HK-2 (cell line): ENCODE measurements around the gene ATG4C.

Experiments
- DNase-seq: peaks from one replicate; pipeline ENCODE4 v3.0.0-alpha.2; 2018; ENCODE audit not compliant: unreplicated experiment

Gene ATG4C

GRCh38 chr1:62840555-62840954 is 56.6 kb downstream of the ATG4C start:
- DNase-seq = no peak

- DNase-seq = no peak
Measured at GRCh38 chr1:62841587-62842169, 57.7 kb downstream of the ATG4C start.

- DNase-seq = no peak
Measured at GRCh38 chr1:62844030-62844429, 60.1 kb downstream of the ATG4C start.

- DNase-seq = no peak
Measured at GRCh38 chr1:62849031-62849430, 65.1 kb downstream of the ATG4C start.

- DNase-seq = no peak
Measured at GRCh38 chr1:62852253-62852652, 68.3 kb downstream of the ATG4C start.

GRCh38 chr1:62856960-62857359 is 73.0 kb downstream of the ATG4C start:
- no peak for DNase-seq

GRCh38 chr1:62869217-62869754 is 85.4 kb downstream of the ATG4C start:
- DNase-seq = no peak

- no peak for DNase-seq
Measured at GRCh38 chr1:62870148-62870547, 86.2 kb downstream of the ATG4C start.

GRCh38 chr1:62875676-62876075 is 91.7 kb downstream of the ATG4C start:
- no peak for DNase-seq

- no peak for DNase-seq
Measured at GRCh38 chr1:62876535-62876934, 92.6 kb downstream of the ATG4C start.

GRCh38 chr1:62877579-62877978 is 93.6 kb downstream of the ATG4C start:
- no peak for DNase-seq

GRCh38 chr1:62879962-62880361 is 96.0 kb downstream of the ATG4C start:
- no peak for DNase-seq

GRCh38 chr1:62882201-62883104 is 98.5 kb downstream of the ATG4C start:
- no peak for DNase-seq

GRCh38 chr1:62884156-62884740 is 100.3 kb downstream of the ATG4C start:
- DNase-seq = no peak

- DNase-seq = no peak
Measured at GRCh38 chr1:62887799-62888507, 104.0 kb downstream of the ATG4C start.

GRCh38 chr1:62891956-62892562 is 108.1 kb downstream of the ATG4C start:
- no peak for DNase-seq

GRCh38 chr1:62897788-62898187 is 113.9 kb downstream of the ATG4C start:
- no peak for DNase-seq

GRCh38 chr1:62900566-62900965 is 116.6 kb downstream of the ATG4C start:
- no peak for DNase-seq

GRCh38 chr1:62901650-62902049 is 117.7 kb downstream of the ATG4C start:
- DNase-seq = no peak

GRCh38 chr1:62903522-62903921 is 119.6 kb downstream of the ATG4C start:
- DNase-seq = no peak

GRCh38 chr1:62903982-62904855 is 120.3 kb downstream of the ATG4C start:
- no peak for DNase-seq
